Esophagus squamous epithelium (tissue), 4 donors: ENCODE results near the gene RGL1.

Experiments used
- CTCF ChIP-seq, 6 experiments: fragments of 450-650 bp in 4 of 6; fragments of 200-600 bp in 2 of 6; sonication (generic) in 2 of 6; IDR thresholded peaks; one replicate each; pipeline ENCODE4 v1.5.1; 2016 to 2019; ENCODE audit warnings: antibody characterized with exemption in 6 of 6, mild to moderate bottlenecking in 4 of 6, moderate library complexity in 4 of 6
- POLR2A ChIP-seq, 4 donors: fragments of 450-650 bp; IDR thresholded peaks; one replicate each; pipeline ENCODE4 v1.6.1; 2017; ENCODE audit warnings: antibody characterized with exemption in 4 of 4, mild to moderate bottlenecking in 4 of 4, moderate library complexity in 3 of 4

GRCh38 chr1:183885142-183885735 lies 80.3 kb downstream of the RGL1 start:
- TF ChIP-seq CTCF (IDR thresholded peaks at IDR 0.05) (no peak), POLR2A (IDR thresholded peaks at IDR 0.05) (no peak)
